Upper lobe of left lung (tissue), 6 donors: Measurements from ENCODE around the gene PATL2. TPM values are rescaled to one million over a fixed set of nuclear protein-coding genes. Genes with fewer than 3 reads are reported as not detected.
A peak's percentile ranks its signal among the peaks of the same experiment; 100 is the strongest.
"Not testable (repeated sequence)": the region's sequence is repeated elsewhere in the genome, so short reads cannot be mapped to it uniquely, and the experiment has no call there.

Experiments used
- ATAC-seq, 2 donors: fragments of 200-7000 bp; cut with Tn5 transposase; one replicate each; pipeline ENCODE4 v1.9.1; 2022; ENCODE audit warnings: mild to moderate bottlenecking in 2 of 2, moderate library complexity in 2 of 2; ENCODE audit not compliant: low FRiP score in 2 of 2
- DNase-seq, 2 donors: peaks; one replicate each; pipeline ENCODE4 v3.0.0-alpha.2; 2019 to 2020
- H3K27ac ChIP-seq, 4 donors: fragments of 200-600 bp; sonication (generic); one replicate each; pipeline ENCODE4 v1.5.1; 2016 to 2019
- H3K27me3 ChIP-seq, 4 donors: fragments of 200-600 bp; sonication (generic); one replicate each; pipeline ENCODE4 v1.5.1; 2017 to 2019
- H3K36me3 ChIP-seq, 4 donors: fragments of 200-600 bp; sonication (generic); one replicate each; pipeline ENCODE4 v1.5.1; 2016 to 2019
- H3K4me1 ChIP-seq, 4 donors: fragments of 200-600 bp; sonication (generic); one replicate each; pipeline ENCODE4 v1.5.1; 2018 to 2019
- H3K4me3 ChIP-seq, 4 donors: fragments of 200-600 bp; sonication (generic); one replicate each; pipeline ENCODE4 v1.5.1; 2017 to 2019; ENCODE audit warnings: mild to moderate bottlenecking in 2 of 4, moderate library complexity in 1 of 4
- H3K9me3 ChIP-seq, 4 donors: fragments of 200-600 bp; sonication (generic); one replicate each; pipeline ENCODE4 v1.5.1; 2018 to 2019
- CTCF ChIP-seq, 6 experiments: fragments of 450-650 bp in 4 of 6; fragments of 200-600 bp in 2 of 6; sonication (generic) in 2 of 6; IDR thresholded peaks; one replicate each; pipeline ENCODE4 v1.5.1; 2016 to 2019; ENCODE audit warnings: antibody characterized with exemption in 6 of 6
- EP300 ChIP-seq, 4 donors: sonication (generic); formaldehyde crosslinking; IDR thresholded peaks; one replicate each; pipeline ENCODE4 v1.5.1; 2017; ENCODE audit warnings: antibody characterized with exemption in 4 of 4, control low read depth in 2 of 4
- POLR2A ChIP-seq, 4 donors: fragments of 450-650 bp; IDR thresholded peaks; one replicate each; pipeline ENCODE4 v1.5.1; 2016 to 2017; ENCODE audit warnings: antibody characterized with exemption in 4 of 4, mild to moderate bottlenecking in 2 of 4
- POLR2AphosphoS5 ChIP-seq, 2 donors: sonication (generic); formaldehyde crosslinking; IDR thresholded peaks; one replicate each; pipeline ENCODE4 v1.5.1; 2017; ENCODE audit warnings: antibody characterized with exemption in 2 of 2
- WGBS, 2 donors: methylation state at CpG; one replicate each; pipeline ENCODE4 v1.1.5; 2017 to 2018; 5-methylcytosine and 5-hydroxymethylcytosine counted together
- total RNA-seq, 6 donors: library from RNA; depleted of rRNA in 4 of 6; stranded (reverse); fragments of >200 nt in 4 of 6; gene quantifications; one replicate each; pipeline versions ENCODE4 v1.1.0 to v1.2.1, GENCODE V29; 2016 to 2021
- donor health status: DM: no; HTN: no; CAD: no; lungs with moderate emphysema.
- donor health status: DM: no; HTN: yes; CAD: no; lungs with severe emphysema.

PATL2 gene
- total RNA-seq, 6 donors from 2014 or later, result 2.6 to 30.4 (median 7.8) TPM

GRCh38 chr15:44647036-44647435 lies 64.1 kb downstream of the PATL2 start:
- H3K27me3 ChIP-seq, result no peaks in the 10 kb centered on the region
- DNase-seq (no peak), ATAC-seq (no peak)
- TF ChIP-seq CTCF (IDR thresholded peaks at IDR 0.05), result no peak
- no peak for TF ChIP-seq POLR2AphosphoS5 (IDR thresholded peaks at IDR 0.05)
- no peak for TF ChIP-seq EP300 (IDR thresholded peaks at IDR 0.05)
- TF ChIP-seq POLR2A (IDR thresholded peaks at IDR 0.05), result no peak
- H3K9me3 ChIP-seq, result no peaks in the 10 kb centered on the region
- H3K36me3 ChIP-seq, result peaks cover 25 to 67% (median 43%) of the 10 kb centered on the region in 4 donors
- 90 to 93% methylated on average over 1 of the region's 1 CpG for WGBS, 2 donors
- no peaks in the 10 kb centered on the region for H3K4me1 ChIP-seq
- H3K4me3 ChIP-seq, result no peak overlapping the region
- no peak overlapping the region for H3K27ac ChIP-seq

DNA sequence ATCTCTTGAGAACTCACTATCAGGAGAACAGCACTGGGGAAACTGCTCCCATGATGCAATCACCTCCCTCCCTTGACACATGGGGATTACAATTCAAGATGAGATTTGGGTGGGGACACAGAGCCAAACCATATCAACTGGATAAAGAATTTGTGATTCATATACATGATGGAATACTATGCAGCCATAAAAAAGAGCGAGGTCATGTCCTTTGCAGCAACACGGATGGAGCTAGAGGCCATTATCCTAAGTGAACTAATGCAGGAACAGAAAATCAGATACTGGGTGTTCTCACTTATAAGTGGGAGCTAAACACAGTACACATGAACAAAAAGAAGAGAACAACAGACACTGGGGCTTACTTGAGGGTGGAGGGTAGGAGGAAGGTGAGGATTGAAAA lies 64.7 kb downstream of the PATL2 start:
- TF ChIP-seq POLR2AphosphoS5 (IDR thresholded peaks at IDR 0.05) (no peak), CTCF (IDR thresholded peaks at IDR 0.05) (no peak), EP300 (IDR thresholded peaks at IDR 0.05) (no peak), POLR2A (IDR thresholded peaks at IDR 0.05) (no peak)
- no peak for ATAC-seq
- Histone ChIP-seq H3K9me3 (no peaks in the 10 kb centered on the region), H3K4me3 (no peak overlapping the region), H3K36me3 (peaks cover 22 to 66% (median 38%) of the 10 kb centered on the region in 4 donors), H3K4me1 (no peaks in the 10 kb centered on the region), H3K27me3 (no peaks in the 10 kb centered on the region), H3K27ac (no peak overlapping the region)
- WGBS, 2 donors, result 96 to 100% methylated on average over 2 of the region's 2 CpGs
- DNase-seq, result no peak

GRCh38 chr15:44641651-44642050 lies 69.5 kb downstream of the PATL2 start:
- Histone ChIP-seq H3K36me3 (peaks cover 0 to 53% (median 12%) of the 10 kb centered on the region in 4 donors), H3K27ac (no peak overlapping the region), H3K4me3 (no peak overlapping the region), H3K4me1 (no peaks in the 10 kb centered on the region), H3K9me3 (no peaks in the 10 kb centered on the region), H3K27me3 (no peaks in the 10 kb centered on the region)
- DNase-seq, result no peak
- WGBS, 2 donors, result 90% methylated on average over 4 of the region's 4 CpGs
- no peak for ATAC-seq
- TF ChIP-seq POLR2A (IDR thresholded peaks at IDR 0.05) (no peak), POLR2AphosphoS5 (IDR thresholded peaks at IDR 0.05) (no peak), EP300 (IDR thresholded peaks at IDR 0.05) (no peak), CTCF (IDR thresholded peaks at IDR 0.05) (no peak)

DNA sequence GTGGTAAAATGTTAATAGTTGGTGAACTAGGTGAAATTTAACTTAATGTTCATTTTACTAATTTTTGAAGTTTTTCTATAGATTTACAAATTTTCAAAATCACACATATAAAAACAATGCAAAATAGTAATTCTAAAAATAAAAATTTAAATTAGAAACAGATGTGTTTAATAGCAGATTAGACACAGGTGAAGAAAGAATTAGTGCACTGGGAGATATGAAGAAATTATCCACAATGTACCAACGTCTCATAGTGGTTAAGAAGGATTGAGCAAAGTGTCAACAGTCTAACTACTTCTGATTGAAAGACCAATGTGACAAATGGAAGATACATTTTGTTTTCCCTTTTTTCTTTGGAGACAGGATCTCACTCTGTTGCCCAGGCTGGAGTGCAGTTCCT lies 74.1 kb downstream of the PATL2 start:
- Histone ChIP-seq H3K27me3 (no peaks in the 10 kb centered on the region), H3K36me3 (peaks cover 4 to 86% (median 29%) of the 10 kb centered on the region in 4 donors), H3K27ac (no peak overlapping the region), H3K9me3 (no peaks in the 10 kb centered on the region), H3K4me1 (no peaks in the 10 kb centered on the region), H3K4me3 (no peak overlapping the region)
- ATAC-seq (no peak), DNase-seq (no peak)
- WGBS, 2 donors, result 72 to 84% methylated on average over 1 of the region's 1 CpG
- TF ChIP-seq CTCF (IDR thresholded peaks at IDR 0.05) (no peak), POLR2A (IDR thresholded peaks at IDR 0.05) (no peak), POLR2AphosphoS5 (IDR thresholded peaks at IDR 0.05) (no peak), EP300 (IDR thresholded peaks at IDR 0.05) (no peak)

- H3K27me3 ChIP-seq, result no peaks in the 10 kb centered on the region
- H3K27ac ChIP-seq, result no peak overlapping the region
- H3K4me3 ChIP-seq, result no peak overlapping the region
- DNase-seq, result no peak
- H3K36me3 ChIP-seq, result peaks cover 11 to 97% (median 53%) of the 10 kb centered on the region in 4 donors
- WGBS, 2 donors, result 96 to 97% methylated on average over 5 of the region's 5 CpGs
- H3K9me3 ChIP-seq, result no peaks in the 10 kb centered on the region
- H3K4me1 ChIP-seq, result no peaks in the 10 kb centered on the region
- peak in 1 of 2 donors; percentile 61 for ATAC-seq
- TF ChIP-seq EP300 (IDR thresholded peaks at IDR 0.05) (no peak), CTCF (IDR thresholded peaks at IDR 0.05) (no peak), POLR2AphosphoS5 (IDR thresholded peaks at IDR 0.05) (no peak), POLR2A (IDR thresholded peaks at IDR 0.05) (no peak)
Measured at GRCh38 chr15:44633603-44634002, 77.5 kb downstream of the PATL2 start.

GRCh38 chr15:44625286-44625685 lies 85.8 kb downstream of the PATL2 start:
- H3K36me3 ChIP-seq, result peaks cover 16 to 100% (median 66%) of the 10 kb centered on the region in 4 donors
- not testable (repeated sequence) for H3K27ac ChIP-seq, H3K27me3 ChIP-seq, ATAC-seq, H3K9me3 ChIP-seq, DNase-seq, H3K4me3 ChIP-seq, H3K4me1 ChIP-seq
- WGBS, 2 donors, result 62 to 81% methylated on average over 2 of the region's 2 CpGs
